ENCODE results near the gene AZU1. TPM values are rescaled to one million over a fixed set of nuclear protein-coding genes. Genes with fewer than 3 reads are reported as not detected.

Gene AZU1
- total and polyA plus RNA-seq, 2 of the 8 experiments (the other 6 are each of a cell fraction or from before 2014, with no cell fraction given): 0.80 to 1.3 TPM

DNA sequence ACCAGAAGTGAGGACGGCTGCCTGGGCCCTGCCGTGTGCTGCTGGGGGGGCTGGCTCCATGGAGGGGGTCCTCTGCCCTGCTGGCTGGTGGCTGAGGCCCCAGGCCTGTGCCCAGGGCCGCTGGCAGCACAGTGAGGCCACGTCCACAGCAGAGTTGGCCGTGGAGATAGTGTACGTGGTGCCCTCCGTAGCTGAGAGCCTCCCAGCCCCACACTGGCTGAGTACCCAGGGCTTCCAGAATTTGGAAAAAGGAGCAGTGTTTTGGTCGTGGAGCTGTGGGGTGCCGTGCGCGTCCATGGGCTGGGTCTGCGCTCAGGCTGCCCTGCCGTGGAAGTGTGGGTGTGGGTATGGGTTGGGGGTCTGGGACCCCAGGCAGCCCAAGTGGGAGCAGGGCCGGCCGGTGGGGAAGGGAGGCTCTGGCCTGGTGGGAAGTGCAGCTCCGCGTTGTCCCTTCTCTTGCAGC lies 24.5 kb upstream of the AZU1 start:
- Histone ChIP-seq H4K5ac (ENCODE audit: insufficient read length, low read depth, low read length) (no peak overlapping the region), H3K79me2 (ENCODE audit: control insufficient read depth in 1 of 2, insufficient read depth in 2 of 2, low read length in 2 of 2) (peaks cover 59 to 92% of the 10 kb centered on the region in 2 experiments), H3K4me2 (ENCODE audit: insufficient read depth in 1 of 2, low read depth in 2 of 2, low read length in 2 of 2) (no peak overlapping the region), H4K8ac (ENCODE audit: extremely low read depth, insufficient read depth, low read length) (no peak overlapping the region; the same call in 1 of the 2 replicates), H2AFZ (ENCODE audit: low read length) (no peak overlapping the region), H3K56ac (replicated peaks; ENCODE audit: insufficient read length, low read depth, low read length) (no peak overlapping the region), H3K9me3 (ENCODE audit: insufficient read depth in 2 of 2, low read depth in 1 of 2, low read length in 1 of 2) (no peaks in the 10 kb centered on the region), H3K27me3 (replicated peaks in 1 of 4; ENCODE audit: control insufficient read depth in 3 of 4, extremely low read depth in 1 of 4, insufficient read depth in 3 of 4, low read length in 3 of 4) (no peaks in the 10 kb centered on the region), H3K79me1 (ENCODE audit: low read depth, low read length) (peaks cover 18% of the 10 kb centered on the region), H4K91ac (replicated peaks; ENCODE audit: insufficient read length, low read length) (no peak overlapping the region), H3K9ac (replicated peaks in 1 of 4; ENCODE audit: extremely low read depth in 1 of 4, low read depth in 3 of 4, low read length in 3 of 4) (no peak overlapping the region; a peak in 1 of 7 replicates), H2BK20ac (ENCODE audit: low read length) (no peak overlapping the region), H2BK120ac (replicated peaks; ENCODE audit: low read depth, low read length) (no peak overlapping the region), H2BK5ac (ENCODE audit: low read depth, low read length) (no peak overlapping the region), H3K27ac (ENCODE audit: low read depth, low read length) (no peak overlapping the region), H2AK5ac (ENCODE audit: low read depth, low read length) (no peak overlapping the region), H3K4me3 (ENCODE audit: extremely low read depth in 1 of 4, insufficient read depth in 2 of 4, low read depth in 3 of 4, low read length in 4 of 4) (no peak overlapping the region), H2BK15ac (ENCODE audit: low read length) (no peak overlapping the region), H3K4me1 (replicated peaks in 1 of 4; ENCODE audit: control insufficient read depth in 3 of 4, insufficient read depth in 4 of 4, low read length in 3 of 4) (peaks cover 0 to 25% (median 15%) of the 10 kb centered on the region in 4 experiments; a peak in 6 of 7 replicates), H3K4ac (replicated peaks; ENCODE audit: insufficient read length, low read depth, low read length) (no peak overlapping the region), H3K36me3 (ENCODE audit: control insufficient read depth in 2 of 4, insufficient read depth in 4 of 4, low read length in 3 of 4) (peaks cover 43 to 76% (median 68%) of the 10 kb centered on the region in 4 experiments), H4K20me1 (replicated peaks in 1 of 2; ENCODE audit: control insufficient read depth in 1 of 2, insufficient read depth in 2 of 2, low read length in 2 of 2) (peaks cover 72 to 84% of the 10 kb centered on the region in 2 experiments), H3K23ac (ENCODE audit: insufficient read length) (no peak overlapping the region), H3K18ac (ENCODE audit: extremely low read depth, low read length) (no peak overlapping the region), H2BK12ac (ENCODE audit: low read depth, low read length) (no peak overlapping the region), H3K14ac (ENCODE audit: insufficient read length) (no peak overlapping the region), H3K23me2 (ENCODE audit: low read depth, low read length) (peaks cover 8% of the 10 kb centered on the region; the same call in 1 of the 2 replicates)
- ChIA-PET POLR2A (ENCODE audit: partially characterized antibody) (interaction anchor here (0.8 to 16.9 kb wide), 13 partner anchors 7 to 130 kb away, joined by 3 to 277 read pairs (median 30); partner anchors contain the start of genes AZU1, PLPPR3 and PRTN3), CTCF (ENCODE audit: partially characterized antibody) (interaction anchor here (0.5 to 1.3 kb wide), 4 partner anchors 14 to 229 kb away, joined by 3 to 4 read pairs (median 3); no protein-coding TSS in a partner anchor)
- no peak for DNase-seq (ENCODE audit: low read depth in 1 of 2, low spot score in 2 of 2)
- 88% methylated on average over 17 of the region's 17 CpGs; no CpG with 5 or more reads in 1 of the 2 experiments for WGBS, 2 experiments (ENCODE audit: extremely low coverage in 1 of 2, insufficient coverage in 1 of 2, insufficient read length in 1 of 2, insufficient replicate concordance in 2 of 2, low coverage in 1 of 2, low lambda C conversion rate in 2 of 2, missing lambda C conversion rate in 1 of 2)
- no peak for TF ChIP-seq CBX8 (IDR thresholded peaks at IDR 0.05; ENCODE audit: borderline replicate concordance, low read depth, low read length)
- no peak for TF ChIP-seq BCL11A (IDR thresholded peaks at IDR 0.05; ENCODE audit: low read depth in 2 of 2, low read length in 2 of 2)
- no peak for TF ChIP-seq CHD1 (IDR thresholded peaks at IDR 0.05; ENCODE audit: low read depth, low read length)
- no peak for TF ChIP-seq JUN (IDR thresholded peaks at IDR 0.05; ENCODE audit: low read depth, low read length)
- TF ChIP-seq, protein P1, sequence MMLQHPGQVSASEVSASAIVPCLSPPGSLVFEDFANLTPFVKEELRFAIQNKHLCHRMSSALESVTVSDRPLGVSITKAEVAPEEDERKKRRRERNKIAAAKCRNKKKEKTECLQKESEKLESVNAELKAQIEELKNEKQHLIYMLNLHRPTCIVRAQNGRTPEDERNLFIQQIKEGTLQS (IDR thresholded peaks at IDR 0.05; ENCODE audit: insufficient read depth, low read depth, low read length): no peak
- no peak for FAIRE-seq
